ENCODE measurements around the gene SOCS7. TPM values are rescaled to one million over a fixed set of nuclear protein-coding genes. Genes with fewer than 3 reads are reported as not detected.

SOCS7 gene
- total RNA-seq, 1 donor from 2014 or later: 17.8 TPM

GRCh38 chr17:38329284-38329683, 22.4 kb upstream of the SOCS7 start:
- H3K9me3 ChIP-seq (ENCODE audit: low read depth): no peaks in the 10 kb centered on the region
- H3K27ac Mint-ChIP-seq: no peak overlapping the region
- no peak for TF ChIP-seq EZH2 (IDR thresholded peaks at IDR 0.05)
- TF ChIP-seq CTCF (IDR thresholded peaks at IDR 0.05): no peak
- no peak for TF ChIP-seq EZH2phosphoT487 (IDR thresholded peaks at IDR 0.05)
- no peaks in the 10 kb centered on the region for H3K36me3 Mint-ChIP-seq
- peaks cover 10% of the 10 kb centered on the region for H3K27me3 Mint-ChIP-seq (ENCODE audit: insufficient read depth, low read depth)
- no peak overlapping the region for H3K4me2 ChIP-seq
- H3K9ac ChIP-seq: no peak overlapping the region
- no peaks in the 10 kb centered on the region for H3K27me3 ChIP-seq
- H4K20me1 ChIP-seq (ENCODE audit: low read depth): no peaks in the 10 kb centered on the region
- no peak overlapping the region for H2AFZ ChIP-seq (replicated peaks)
- H3K4me1 ChIP-seq: peaks cover 21% of the 10 kb centered on the region
- H3K4me1 Mint-ChIP-seq: peaks cover 19% of the 10 kb centered on the region
- no peaks in the 10 kb centered on the region for H3K79me2 ChIP-seq (ENCODE audit: low read depth)
- H3K4me3 ChIP-seq: no peak overlapping the region
- peaks cover 9% of the 10 kb centered on the region for H3F3A ChIP-seq (ENCODE audit: low read depth)
- no peak overlapping the region for H3K27ac ChIP-seq
- H3K4me3 Mint-ChIP-seq: no peak overlapping the region
- H3K9me3 Mint-ChIP-seq: no peaks in the 10 kb centered on the region
- DNase-seq (ENCODE audit: low spot score): no peak
- no peaks in the 10 kb centered on the region for H3K36me3 ChIP-seq

- TF ChIP-seq EZH2phosphoT487 (IDR thresholded peaks at IDR 0.05) (no peak), CTCF (IDR thresholded peaks at IDR 0.05) (no peak), EZH2 (IDR thresholded peaks at IDR 0.05) (no peak)
- Mint-ChIP-seq H3K9me3 (no peaks in the 10 kb centered on the region), H3K27ac (peak overlapping the region; percentile 31), H3K27me3 (ENCODE audit: insufficient read depth, low read depth) (peaks cover 12% of the 10 kb centered on the region), H3K4me1 (peaks cover 16% of the 10 kb centered on the region), H3K36me3 (no peaks in the 10 kb centered on the region), H3K4me3 (peak overlapping the region; percentile 22)
- Histone ChIP-seq H3K4me2 (no peak overlapping the region), H3K36me3 (no peaks in the 10 kb centered on the region), H2AFZ (replicated peaks) (no peak overlapping the region), H3K4me1 (peaks cover 13% of the 10 kb centered on the region), H3K27me3 (no peaks in the 10 kb centered on the region), H3K9me3 (ENCODE audit: low read depth) (no peaks in the 10 kb centered on the region), H3K9ac (no peak overlapping the region), H4K20me1 (ENCODE audit: low read depth) (no peaks in the 10 kb centered on the region), H3K79me2 (ENCODE audit: low read depth) (no peaks in the 10 kb centered on the region), H3K4me3 (no peak overlapping the region), H3K27ac (no peak overlapping the region), H3F3A (ENCODE audit: low read depth) (peaks cover 1% of the 10 kb centered on the region)
- DNase-seq (ENCODE audit: low spot score): no peak
Measured at GRCh38 chr17:38329808-38330730, 21.6 kb upstream of the SOCS7 start.

GRCh38 chr17:38330941-38331411, 20.7 kb upstream of the SOCS7 start:
- Histone ChIP-seq H3K4me3 (no peak overlapping the region), H3K4me2 (no peak overlapping the region), H3K9me3 (ENCODE audit: low read depth) (no peaks in the 10 kb centered on the region), H3K4me1 (peaks cover 6% of the 10 kb centered on the region), H4K20me1 (ENCODE audit: low read depth) (no peaks in the 10 kb centered on the region), H3K27ac (no peak overlapping the region), H3K36me3 (no peaks in the 10 kb centered on the region), H3K9ac (no peak overlapping the region), H3K79me2 (ENCODE audit: low read depth) (no peaks in the 10 kb centered on the region), H3K27me3 (no peaks in the 10 kb centered on the region), H3F3A (ENCODE audit: low read depth) (no peaks in the 10 kb centered on the region), H2AFZ (replicated peaks) (no peak overlapping the region)
- H3K27me3 Mint-ChIP-seq (ENCODE audit: insufficient read depth, low read depth): peaks cover 12% of the 10 kb centered on the region
- H3K4me3 Mint-ChIP-seq: no peak overlapping the region
- no peak overlapping the region for H3K27ac Mint-ChIP-seq
- no peak for DNase-seq (ENCODE audit: low spot score)
- peaks cover 8% of the 10 kb centered on the region for H3K4me1 Mint-ChIP-seq
- no peaks in the 10 kb centered on the region for H3K36me3 Mint-ChIP-seq
- H3K9me3 Mint-ChIP-seq: no peaks in the 10 kb centered on the region
- no peak for TF ChIP-seq EZH2phosphoT487 (IDR thresholded peaks at IDR 0.05)
- TF ChIP-seq CTCF (IDR thresholded peaks at IDR 0.05): no peak
- TF ChIP-seq EZH2 (IDR thresholded peaks at IDR 0.05): no peak

Data from neural progenitor cell (in vitro differentiated cells).